Measurements from ENCODE around the gene GAL3ST3.
"Not testable (repeated sequence)": the region's sequence is repeated elsewhere in the genome, so short reads cannot be mapped to it uniquely, and the experiment has no call there.

The GAL3ST3 gene

DNA sequence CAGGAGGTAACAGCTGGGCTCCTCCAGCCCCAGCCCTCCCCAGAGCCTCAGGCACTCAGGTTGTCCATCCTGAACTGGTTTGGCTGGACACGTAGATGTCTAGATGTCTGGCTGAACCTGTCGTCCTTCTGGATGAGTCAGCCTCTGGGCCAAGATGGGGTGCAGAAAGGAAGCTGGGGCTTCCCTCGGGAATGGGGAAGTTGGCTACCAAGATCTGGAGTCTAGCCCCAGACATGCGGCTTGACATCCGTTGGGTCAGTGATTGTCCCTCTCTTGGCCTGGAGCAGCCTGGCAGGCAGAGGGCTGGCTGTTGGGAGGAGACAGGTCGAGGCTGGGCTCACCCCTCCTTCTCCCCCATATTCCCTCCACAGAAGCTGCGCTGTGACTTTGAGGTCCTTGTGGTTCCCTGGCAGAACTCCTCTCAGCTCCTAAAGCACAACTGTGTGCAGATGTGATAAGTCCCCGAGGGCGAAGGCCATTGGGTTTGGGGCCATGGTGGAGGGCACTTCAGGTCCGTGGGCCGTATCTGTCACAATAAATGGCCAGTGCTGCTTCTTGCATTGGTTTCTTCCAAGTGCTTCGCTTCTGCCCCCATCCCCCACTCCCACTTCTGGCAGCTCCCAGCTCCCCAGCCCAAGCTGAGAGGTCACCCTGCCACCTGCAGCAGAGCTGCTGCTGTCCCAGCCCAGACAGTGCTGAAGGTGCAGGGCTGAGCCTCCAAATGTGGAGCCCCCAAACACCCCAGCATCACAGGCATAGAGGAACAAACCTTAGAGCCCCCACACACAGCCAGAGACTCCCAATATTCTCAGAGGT, 35.8 kb downstream of the GAL3ST3 start:
- no peak for DNase-seq (ENCODE audit: low read depth)

DNA sequence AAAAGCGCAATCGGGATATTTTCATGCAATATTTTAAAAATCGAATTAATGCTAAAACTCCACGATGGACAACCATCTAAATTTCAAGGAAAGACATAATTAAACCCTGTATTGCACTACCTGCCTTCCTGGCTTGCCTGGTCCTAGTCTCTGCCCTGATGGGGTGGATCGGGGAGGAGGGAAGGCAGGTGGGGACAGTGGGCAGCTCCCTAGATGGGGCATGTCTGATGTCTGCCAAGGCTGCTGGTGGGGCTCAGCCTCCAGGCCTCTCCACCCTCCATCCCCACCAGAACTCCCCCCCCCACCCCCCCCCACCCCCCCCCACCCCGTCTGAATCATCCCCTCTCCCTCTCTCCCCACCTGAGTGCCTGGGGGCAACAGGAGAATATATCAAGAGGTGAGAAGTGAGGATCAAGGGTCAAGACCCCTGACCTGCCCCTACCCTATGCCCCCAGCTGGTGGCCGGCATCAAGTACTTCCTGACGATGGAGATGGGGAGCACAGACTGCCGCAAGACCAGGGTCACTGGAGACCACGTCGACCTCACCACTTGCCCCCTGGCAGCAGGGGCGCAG, 36.5 kb downstream of the GAL3ST3 start:
- no peak for DNase-seq (ENCODE audit: low read depth)

DNA sequence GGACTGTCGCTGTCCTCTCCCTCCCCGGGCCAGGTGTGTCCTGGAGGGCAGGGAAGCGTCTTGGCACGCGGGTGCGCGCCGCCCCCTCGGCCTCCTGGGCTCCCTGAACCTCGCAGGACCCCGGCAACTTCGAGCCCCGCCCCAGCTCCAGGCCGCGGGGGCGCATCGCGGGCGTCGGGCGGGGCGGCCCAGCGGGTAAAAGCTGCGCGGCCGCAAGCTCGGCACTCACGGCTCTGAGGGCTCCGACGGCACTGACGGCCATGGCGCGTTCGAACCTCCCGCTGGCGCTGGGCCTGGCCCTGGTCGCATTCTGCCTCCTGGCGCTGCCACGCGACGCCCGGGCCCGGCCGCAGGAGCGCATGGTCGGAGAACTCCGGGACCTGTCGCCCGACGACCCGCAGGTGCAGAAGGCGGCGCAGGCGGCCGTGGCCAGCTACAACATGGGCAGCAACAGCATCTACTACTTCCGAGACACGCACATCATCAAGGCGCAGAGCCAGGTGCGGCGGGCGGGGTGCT, 37.1 kb downstream of the GAL3ST3 start, which contains the start of gene CST6:
Gene CST6 (plus strand): TSS at position 224 of the 519 bp plus-strand sequence. CDS start 37 bp downstream, at position 261.
- no peak for DNase-seq (ENCODE audit: low read depth)

DNA sequence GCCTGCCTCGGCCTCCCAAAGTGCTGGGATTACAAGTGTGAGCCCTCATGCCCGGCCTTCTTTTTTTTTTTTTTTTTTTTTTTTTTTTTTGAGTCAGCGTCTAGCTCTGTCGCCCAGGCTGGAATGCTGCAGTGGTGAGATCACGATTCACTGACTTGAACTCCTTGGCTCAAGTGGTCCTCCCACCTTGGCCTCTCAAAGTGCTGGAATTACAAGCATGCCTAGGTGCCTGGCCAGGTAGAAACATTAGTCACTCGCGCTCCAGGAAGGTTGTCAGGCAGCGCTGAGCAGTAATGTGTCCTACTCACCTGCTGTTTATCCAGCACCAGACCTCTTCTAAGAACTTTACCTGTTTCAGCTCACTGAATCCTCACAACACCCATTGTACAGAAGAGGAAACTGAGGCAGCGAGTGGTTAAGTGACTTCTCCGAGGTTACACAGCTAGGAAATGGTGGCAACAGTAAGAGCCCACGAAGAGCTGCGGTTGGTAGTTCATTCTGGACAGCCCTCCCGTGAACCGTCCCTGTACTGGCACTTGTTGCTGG, 37.6 kb downstream of the GAL3ST3 start:
- no peak for DNase-seq (ENCODE audit: low read depth)

DNA sequence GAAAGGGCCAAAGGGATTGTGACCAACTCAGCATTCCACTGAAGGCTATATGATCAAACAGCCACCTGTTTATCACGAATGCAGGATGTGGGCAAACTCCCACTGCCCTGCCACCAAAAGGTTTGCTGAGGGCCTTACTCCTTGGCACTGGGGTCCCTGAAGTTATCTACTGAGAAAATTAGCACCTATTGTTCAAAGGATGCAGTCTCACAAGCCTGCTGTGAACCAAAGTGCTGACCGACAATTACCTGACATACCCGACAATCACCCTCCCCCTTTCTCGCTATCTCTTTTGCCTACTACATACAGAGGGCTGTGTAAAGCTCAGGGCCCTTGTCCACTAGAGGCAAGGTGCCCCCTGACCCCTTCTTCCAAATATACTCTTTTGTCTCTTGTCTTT, 38.9 kb downstream of the GAL3ST3 start:
- not testable (repeated sequence) for DNase-seq (ENCODE audit: low read depth)

DNA sequence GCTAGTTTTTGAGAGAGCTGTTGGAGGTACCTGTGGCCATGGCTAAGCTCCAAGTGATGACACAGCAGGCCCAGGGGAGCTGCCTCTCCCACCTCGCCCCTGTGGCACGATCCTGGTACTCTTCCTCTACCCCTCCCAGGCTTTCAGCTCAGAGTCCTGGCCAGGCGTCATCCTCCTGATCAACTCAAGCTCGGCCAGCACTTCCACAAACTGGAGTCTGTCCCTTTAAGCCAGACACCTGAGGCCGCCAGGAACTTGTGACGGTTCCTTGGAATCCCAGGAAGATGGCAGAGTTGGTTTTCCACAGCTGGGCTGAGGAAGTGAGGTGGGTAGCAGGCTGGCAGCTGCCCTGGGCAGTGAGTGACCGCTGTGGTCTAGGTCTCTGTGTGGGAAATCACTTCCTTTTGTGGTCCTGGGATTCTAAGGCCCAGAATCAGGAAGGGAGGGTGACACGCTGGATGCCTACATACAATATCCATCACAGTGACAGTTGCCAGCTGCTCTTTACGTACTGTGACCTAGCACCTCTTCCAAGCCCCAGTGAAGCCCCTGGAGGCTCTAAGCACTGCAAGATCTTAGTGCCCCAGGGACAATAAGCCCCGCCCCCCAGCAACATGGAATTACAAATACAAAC, 40.4 kb downstream of the GAL3ST3 start:
- no peak for DNase-seq (ENCODE audit: low read depth)

DNA sequence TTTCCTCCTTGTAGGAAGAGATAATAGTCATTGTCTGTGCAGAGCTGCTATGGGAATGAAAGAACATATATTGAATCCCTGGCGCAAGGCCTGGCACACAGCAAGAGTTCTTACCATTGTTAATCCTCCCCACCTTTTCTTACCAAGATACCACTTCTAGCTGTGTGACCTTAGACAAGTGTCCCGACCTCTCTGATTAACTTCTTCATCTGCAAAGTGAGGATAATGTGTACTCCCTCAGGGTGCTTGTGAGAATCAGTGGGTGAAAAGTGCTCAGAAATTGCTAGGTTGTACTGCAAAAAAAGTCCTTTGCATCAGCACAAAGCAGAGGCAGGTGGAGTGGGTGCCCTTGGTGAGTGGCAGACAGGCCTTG, 40.9 kb downstream of the GAL3ST3 start:
- no peak for DNase-seq (ENCODE audit: low read depth)

DNA sequence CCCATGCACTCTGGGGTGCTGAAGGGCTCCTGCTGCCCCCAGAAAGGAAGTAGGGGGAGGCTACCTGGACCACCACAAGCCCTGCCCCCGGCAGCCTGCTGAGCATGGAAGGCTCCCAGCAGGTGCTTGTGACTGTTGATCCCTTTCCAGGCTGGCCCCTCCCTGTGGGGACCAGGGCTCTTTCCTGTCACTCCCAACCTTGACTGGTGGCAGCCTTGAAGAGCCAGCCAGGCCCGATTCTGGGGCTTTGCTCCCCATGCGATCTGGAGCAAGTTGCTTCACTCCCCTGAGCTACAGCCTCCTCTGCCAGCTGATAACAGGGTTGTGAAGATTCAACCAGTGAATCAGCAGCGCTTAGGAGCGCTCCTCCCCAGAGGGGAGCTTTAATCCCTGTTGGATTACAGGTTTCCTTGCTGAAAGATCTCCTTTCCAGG, 41.7 kb downstream of the GAL3ST3 start:
- no peak for DNase-seq (ENCODE audit: low read depth)

DNA sequence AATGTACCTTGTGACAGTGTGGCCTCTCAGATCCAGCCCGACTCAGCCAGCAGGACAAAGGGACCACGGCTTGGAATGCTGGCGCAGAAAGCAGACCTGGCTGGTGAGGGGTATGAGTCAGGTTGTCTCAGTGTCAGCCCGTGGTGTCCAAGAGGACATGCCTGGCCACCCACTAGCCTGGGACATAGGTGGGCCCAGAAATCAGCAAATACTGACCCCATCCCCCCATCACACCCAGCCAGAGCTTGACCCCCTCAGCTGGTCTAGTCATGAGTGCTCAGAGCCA, 42.1 kb downstream of the GAL3ST3 start:
- no peak for DNase-seq (ENCODE audit: low read depth)

DNA sequence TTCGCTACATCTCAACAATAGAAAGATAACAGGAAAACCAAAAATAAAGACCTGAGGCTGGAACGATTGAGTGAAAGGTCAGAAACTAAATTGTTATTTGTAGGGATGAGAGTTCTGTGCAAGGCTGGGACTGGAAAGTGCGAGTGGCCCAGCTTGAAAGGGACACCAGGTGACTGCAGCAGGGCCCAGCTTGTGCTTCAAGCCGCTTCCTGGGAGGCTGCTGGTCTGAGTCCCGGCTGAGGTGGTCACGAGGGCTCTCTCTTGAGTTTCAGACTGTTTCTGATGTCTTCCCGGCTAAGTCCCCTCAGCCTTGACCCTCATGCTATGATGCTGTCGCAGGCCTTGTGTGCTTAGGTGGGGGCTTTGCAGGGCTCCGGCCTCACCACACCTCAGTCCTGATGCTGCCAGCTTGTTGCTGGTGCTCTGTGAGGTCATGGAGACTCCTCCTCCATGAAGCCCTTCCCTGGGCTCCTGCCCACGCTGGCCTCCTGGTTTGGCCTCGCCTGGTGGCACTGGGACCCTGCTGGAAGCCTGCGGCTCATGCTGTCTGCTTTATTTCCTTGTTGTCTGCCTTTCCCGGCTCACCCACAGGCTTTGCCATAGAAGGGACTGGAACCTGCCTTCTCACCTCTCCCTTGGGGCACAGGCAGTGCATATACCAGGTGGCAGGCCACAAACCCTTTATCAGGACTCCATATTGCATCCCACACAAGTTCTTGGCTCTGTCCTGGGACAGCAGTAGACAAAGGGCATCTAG, 42.6 kb downstream of the GAL3ST3 start:
- DNase-seq (ENCODE audit: low read depth): no peak

DNA sequence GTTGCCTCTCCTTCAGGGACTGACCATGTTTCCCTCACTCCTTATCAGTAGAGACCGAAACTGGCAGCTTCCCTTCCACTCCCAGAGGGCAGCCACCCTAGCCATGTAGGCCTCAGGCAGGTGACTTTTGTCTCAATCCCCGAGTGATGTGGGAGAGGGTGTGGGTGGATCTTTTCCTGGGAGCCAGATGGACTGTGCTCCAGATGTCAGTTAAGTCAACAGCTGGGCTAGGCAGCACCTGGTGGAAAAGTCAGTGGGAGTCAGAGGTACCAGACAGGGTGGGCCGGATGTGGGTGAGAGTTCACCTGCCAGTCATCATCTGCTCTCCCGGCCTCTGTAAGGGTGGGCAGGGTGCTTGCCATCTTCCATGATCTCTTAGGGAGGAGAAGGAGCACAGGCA, 44.8 kb downstream of the GAL3ST3 start:
- no peak for DNase-seq (ENCODE audit: low read depth)

DNA sequence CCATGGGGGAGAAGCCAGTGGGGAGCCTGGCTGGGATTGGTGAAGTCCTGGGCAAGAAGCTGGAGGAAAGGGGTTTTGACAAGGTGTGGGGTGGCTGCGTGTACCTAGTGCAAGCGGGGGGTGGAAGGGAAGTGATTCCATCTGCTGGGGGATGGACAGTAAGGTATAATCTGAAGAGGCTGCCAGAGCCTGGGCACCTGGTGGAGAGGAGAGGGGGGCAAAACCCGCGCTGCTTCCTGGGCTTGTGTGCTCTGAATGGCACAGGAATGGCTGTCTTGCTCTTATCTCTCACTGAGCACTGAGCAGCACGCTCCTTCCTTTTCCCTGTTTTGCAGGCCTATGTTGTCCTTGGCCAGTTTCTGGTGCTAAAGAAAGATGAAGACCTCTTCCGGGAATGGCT, 45.7 kb downstream of the GAL3ST3 start:
- DNase-seq (ENCODE audit: low read depth): no peak

DNA sequence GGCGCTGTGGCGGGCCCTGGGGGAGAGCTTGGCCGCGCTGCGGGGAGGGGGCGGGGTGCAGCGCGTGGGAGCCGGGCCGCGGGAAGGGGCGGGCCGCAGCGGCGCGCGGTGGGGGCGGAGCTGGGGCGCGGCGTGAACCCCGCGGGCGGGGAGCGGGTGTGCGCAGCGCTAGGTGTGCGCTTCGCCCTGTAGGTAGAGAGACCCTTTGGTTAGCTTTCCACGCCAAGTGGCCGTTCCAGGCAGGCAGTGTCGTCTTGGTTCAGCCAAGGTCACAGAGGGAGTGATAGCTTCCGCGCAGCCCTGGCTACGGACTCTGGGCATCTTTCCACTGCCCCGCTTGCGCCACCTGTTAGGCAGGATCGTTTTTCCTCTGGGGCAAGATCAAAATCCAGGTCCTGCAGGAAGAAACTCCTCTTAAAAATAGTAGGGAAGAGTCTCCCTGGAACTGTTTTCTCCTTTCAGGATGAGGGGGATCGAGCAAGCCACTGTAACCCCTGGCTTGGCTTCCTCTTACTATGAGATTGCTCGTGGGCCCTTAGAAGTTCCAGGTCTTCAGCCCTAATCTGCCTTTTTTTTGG, 46.2 kb downstream of the GAL3ST3 start:
- no peak for DNase-seq (ENCODE audit: low read depth)

DNA sequence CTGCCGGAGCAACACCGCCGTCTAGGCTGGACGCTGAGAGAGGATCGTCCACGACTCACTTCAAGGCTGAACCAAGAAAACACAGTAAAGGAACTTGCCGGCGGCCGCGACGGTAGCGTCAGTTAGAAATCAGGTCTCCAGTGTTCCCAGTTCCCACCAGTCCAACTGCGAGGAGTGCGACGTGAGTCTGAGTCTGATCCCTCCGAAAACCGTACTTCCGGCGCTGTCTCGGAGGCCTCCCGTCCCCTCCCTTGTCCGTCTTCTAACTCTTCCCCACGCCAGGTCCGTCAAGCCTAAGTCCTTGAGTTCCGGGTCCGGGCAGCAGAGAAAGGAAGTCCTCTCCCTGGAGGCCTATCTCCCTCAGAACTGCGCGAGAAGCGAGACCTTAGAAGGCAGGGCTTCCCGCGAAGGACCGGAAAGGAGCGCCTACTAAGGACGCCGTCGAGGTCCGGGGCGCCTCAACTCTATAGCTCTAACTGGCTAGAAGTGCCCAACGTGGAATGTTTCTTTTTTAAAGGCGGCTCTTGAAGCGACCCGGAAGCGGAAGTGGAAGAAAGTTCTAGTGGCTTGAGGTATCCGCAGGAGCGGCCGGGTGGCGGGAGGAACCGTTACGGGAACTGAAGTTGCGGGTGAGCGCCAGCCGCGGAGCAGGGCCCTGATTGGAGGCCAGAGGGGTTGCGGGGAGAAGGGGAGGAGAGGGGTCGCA, 46.9 kb downstream of the GAL3ST3 start, which contains the start of the genes BANF1 and EIF1AD:
Gene BANF1 (plus strand): TSS at position 562 of the 706 bp plus-strand sequence. CDS start 748 bp downstream, outside the sequence.
Gene EIF1AD (minus strand): TSS at position 216 of the 706 bp plus-strand sequence. CDS start 1,768 bp downstream, outside the sequence.
- DNase-seq (ENCODE audit: low read depth): peak; percentile 84

DNA sequence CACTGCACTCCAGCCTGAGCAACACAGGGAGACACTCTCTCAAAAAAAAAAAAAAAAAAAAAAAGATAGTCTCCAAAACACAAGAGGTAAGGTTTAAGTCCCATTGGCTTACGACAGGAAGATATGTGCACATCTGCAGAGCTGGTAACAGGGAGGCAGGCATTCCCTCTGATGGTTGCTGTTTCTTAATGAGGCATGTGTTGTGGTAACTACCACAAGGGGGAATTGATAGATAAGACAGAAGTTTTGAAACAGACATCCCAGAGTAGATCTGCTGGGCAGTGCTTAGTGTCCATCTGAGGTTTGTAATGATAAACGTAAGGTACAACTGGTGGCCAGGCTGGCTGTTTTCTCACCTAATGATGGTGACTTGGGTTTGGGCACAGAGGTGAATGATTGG, 51.7 kb downstream of the GAL3ST3 start:
- no peak for DNase-seq (ENCODE audit: low read depth)

DNA sequence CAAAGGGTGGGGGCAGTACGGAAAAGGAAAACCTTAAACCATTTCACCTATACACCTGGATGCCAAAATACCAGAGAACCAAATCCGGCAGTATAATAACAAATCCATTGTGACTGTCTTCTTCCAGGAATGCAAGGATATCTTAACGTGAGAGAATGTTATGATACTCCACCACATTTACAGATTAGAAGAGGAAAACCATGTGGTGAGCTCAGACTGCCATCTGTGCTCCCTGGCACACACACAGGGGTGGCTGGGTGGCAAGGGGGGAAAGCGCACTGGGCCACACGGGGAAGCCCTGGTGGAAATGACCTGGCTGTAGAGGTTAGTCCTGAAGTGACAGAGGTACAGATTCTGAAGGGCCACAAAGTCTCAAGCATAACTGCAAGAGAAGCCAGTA, 56.9 kb downstream of the GAL3ST3 start:
- DNase-seq (ENCODE audit: low read depth): no peak

All from activated T-helper 9 cell treated with anti-CD3 and anti-CD28 coated beads, Interleukin-2, amount 50 U/mL, for 16 hours (primary cell).